Activated T-helper 9 cell treated with anti-CD3 and anti-CD28 coated beads, Interleukin-2, amount 50 U/mL, for 16 hours (primary cell): Measurements from ENCODE around the gene ZNF292.
"Not testable (repeated sequence)": the region's sequence is repeated elsewhere in the genome, so short reads cannot be mapped to it uniquely, and the experiment has no call there.

Experiments
- DNase-seq: peaks from one replicate; pipeline ENCODE4 v3.0.0-alpha.2; 2020; ENCODE audit warnings: low read depth

ZNF292 gene

GRCh38 chr6:87277123-87277522, 121.8 kb downstream of the ZNF292 start:
- no peak for DNase-seq

- no peak for DNase-seq
Observed at GRCh38 chr6:87279196-87279595, 123.8 kb downstream of the ZNF292 start.

GRCh38 chr6:87281426-87281825, 126.1 kb downstream of the ZNF292 start:
- no peak for DNase-seq

GRCh38 chr6:87282743-87283142, 127.4 kb downstream of the ZNF292 start:
- DNase-seq: no peak

GRCh38 chr6:87283461-87283860, 128.1 kb downstream of the ZNF292 start:
- no peak for DNase-seq

GRCh38 chr6:87287251-87287650, 131.9 kb downstream of the ZNF292 start:
- DNase-seq: no peak

- no peak for DNase-seq
Observed at GRCh38 chr6:87289571-87289970, 134.2 kb downstream of the ZNF292 start.

- no peak for DNase-seq
Observed at GRCh38 chr6:87291883-87292282, 136.5 kb downstream of the ZNF292 start.

GRCh38 chr6:87293526-87293925, 138.2 kb downstream of the ZNF292 start:
- DNase-seq: no peak

- no peak for DNase-seq
Observed at GRCh38 chr6:87297119-87297518, 141.8 kb downstream of the ZNF292 start.

GRCh38 chr6:87301277-87301676, 145.9 kb downstream of the ZNF292 start:
- not testable (repeated sequence) for DNase-seq

GRCh38 chr6:87308970-87309369, 153.6 kb downstream of the ZNF292 start:
- DNase-seq: no peak

- DNase-seq: no peak
Observed at GRCh38 chr6:87312860-87313259, 157.5 kb downstream of the ZNF292 start.
